Urothelium cell line (cell line): ENCODE measurements around the gene FAM181A.

Source experiments
- DNase-seq: peaks from one replicate; pipeline ENCODE4 v3.0.0; 2011; ENCODE audit warnings: low spot score, mixed read lengths
- FAIRE-seq: peaks from 2 replicates; lab custom pipeline; 2011; peaks lifted over from hg19 to GRCh38; lab: Jason Lieb, UNC

Gene FAM181A

GRCh38 chr14:93926873-93927799 lies at the start of gene FAM181A:
FAM181A (plus strand) TSS chr14:93927344; CDS start chr14:93928286, 942 bp downstream.
- FAIRE-seq (no peak), DNase-seq (no peak)

- no peak for DNase-seq
- FAIRE-seq, result no peak
These were observed 48.9 kb upstream of the FAM181A start for GRCh38 chr14:93878212-93878611.

- DNase-seq, result no peak
- FAIRE-seq, result no peak
These were observed 48.3 kb upstream of the FAM181A start for GRCh38 chr14:93878871-93879270.

GRCh38 chr14:93879362-93879983 lies 47.7 kb upstream of the FAM181A start:
- FAIRE-seq (no peak), DNase-seq (no peak)

GRCh38 chr14:93880021-93880820 lies 46.9 kb upstream of the FAM181A start:
- FAIRE-seq (no peak), DNase-seq (no peak)

GRCh38 chr14:93884950-93885349 lies 42.2 kb upstream of the FAM181A start:
- no peak for DNase-seq
- FAIRE-seq, result no peak

- DNase-seq, result no peak
- FAIRE-seq, result no peak
These were observed 38.1 kb upstream of the FAM181A start for GRCh38 chr14:93888995-93889394.

GRCh38 chr14:93889739-93890483 lies 37.2 kb upstream of the FAM181A start:
- DNase-seq, result no peak
- no peak for FAIRE-seq

GRCh38 chr14:93891756-93892504 lies 35.2 kb upstream of the FAM181A start:
- DNase-seq (no peak), FAIRE-seq (no peak)

GRCh38 chr14:93892505-93892839 lies 34.7 kb upstream of the FAM181A start:
- FAIRE-seq (no peak), DNase-seq (no peak)

GRCh38 chr14:93892923-93893558 lies 34.1 kb upstream of the FAM181A start:
- DNase-seq (peak; percentile 58), FAIRE-seq (no peak)

- FAIRE-seq (no peak), DNase-seq (no peak)
These were observed 33.4 kb upstream of the FAM181A start for GRCh38 chr14:93893661-93894261.

- no peak for DNase-seq
- FAIRE-seq, result no peak
These were observed 32.0 kb upstream of the FAM181A start for GRCh38 chr14:93895023-93895604.

GRCh38 chr14:93897476-93897845 lies 29.7 kb upstream of the FAM181A start:
- FAIRE-seq (no peak), DNase-seq (no peak)

GRCh38 chr14:93898081-93898611 lies 29.0 kb upstream of the FAM181A start:
- FAIRE-seq, result no peak
- DNase-seq, result no peak

- FAIRE-seq (no peak), DNase-seq (no peak)
These were observed 28.4 kb upstream of the FAM181A start for GRCh38 chr14:93898731-93899130.

GRCh38 chr14:93901813-93902212 lies 25.3 kb upstream of the FAM181A start:
- DNase-seq (no peak), FAIRE-seq (no peak)

- DNase-seq (no peak), FAIRE-seq (no peak)
These were observed 24.4 kb upstream of the FAM181A start for GRCh38 chr14:93902619-93903307.
